Astrocyte of the spinal cord (primary cell): ENCODE measurements around the gene ARSG.

Experiments used
- DNase-seq: peaks from one replicate; pipeline ENCODE4 v3.0.0; 2011; ENCODE audit warnings: low read depth, low spot score
- H3K4me3 ChIP-seq: 2 replicates; pipeline ENCODE4 v1.5.1; 2011; ENCODE audit warnings: low read depth, mild to moderate bottlenecking, low read length, moderate library complexity
- CTCF ChIP-seq: IDR thresholded peaks from 2 replicates; pipeline ENCODE4 v1.5.1; 2012; ENCODE audit warnings: low read depth, mild to moderate bottlenecking, low read length, inconsistent platforms
- in situ Hi-C: cut with HindIII; loops from 2 replicates; pipeline ENCODE4 v1.10.0; 2017; ENCODE audit warnings: low sequenced_read_pairs

ARSG gene

DNA sequence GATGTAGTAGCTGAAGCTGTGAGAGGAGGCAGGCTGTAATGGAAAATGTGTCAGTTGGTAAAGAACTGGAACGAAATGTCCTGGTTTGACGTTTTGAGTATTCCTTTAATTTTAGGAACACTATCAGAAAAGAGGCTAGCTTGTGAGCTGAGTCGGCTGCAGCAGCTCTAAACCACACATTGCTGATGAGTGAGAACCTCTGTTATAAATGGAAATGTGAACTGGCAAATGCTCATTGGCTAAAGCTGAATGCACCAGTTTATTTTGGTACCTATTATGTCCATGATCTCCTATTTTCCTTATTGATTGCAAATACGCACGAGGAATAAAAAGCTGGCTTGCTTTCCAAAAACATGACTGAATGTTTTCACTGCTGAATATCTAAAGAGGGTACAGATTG lies 177.0 kb downstream of the ARSG start:
- DNase-seq = peak; percentile 26
- in situ Hi-C loops = no loop called here
- no peak overlapping the region for H3K4me3 ChIP-seq
- TF ChIP-seq CTCF = no peak

- TF ChIP-seq CTCF = no peak
- DNase-seq = peak; percentile 3
Observed at GRCh38 chr17:68468788-68469187, 177.5 kb downstream of the ARSG start.

More at GRCh38 chr17:68468788-68469187, 177.5 kb downstream of the ARSG start:
- no peak overlapping the region for H3K4me3 ChIP-seq
- in situ Hi-C loops = no loop called here
